Neural cell (in vitro differentiated cells): ENCODE results near the gene TENT5C. TPM values are rescaled to one million over a fixed set of nuclear protein-coding genes. Genes with fewer than 3 reads are reported as not detected.

Experiments
- H2AFZ ChIP-seq: fragments of 200-600, 300-800 bp; sonication (generic), shearing (Covaris generic); 2 replicates; pipeline ENCODE4 v1.6.0; 2014; ENCODE audit warnings: low read depth, mild to moderate bottlenecking, antibody characterized with exemption, low read length, moderate library complexity
- H3F3A ChIP-seq: fragments of 200-600 bp; shearing (Covaris generic); 2 replicates; pipeline ENCODE4 v1.6.1; 2016; ENCODE audit warnings: mild to moderate bottlenecking, moderate library complexity, mixed read lengths, antibody characterized with exemption, low read length; ENCODE audit not compliant: insufficient read depth, poor library complexity, severe bottlenecking
- H3K27ac ChIP-seq: fragments of 200-600, 300-800 bp; sonication (generic), shearing (Covaris generic); 2 replicates; pipeline ENCODE4 v1.5.1; 2014; ENCODE audit warnings: mild to moderate bottlenecking, low read length, moderate library complexity
- H3K27me3 ChIP-seq: fragments of 300-800, 200-600 bp; sonication (generic), shearing (Covaris generic); 2 replicates; pipeline ENCODE4 v1.6.0; 2014; ENCODE audit warnings: mild to moderate bottlenecking, low read depth, low read length, moderate library complexity; ENCODE audit not compliant: insufficient read depth
- H3K36me3 ChIP-seq: fragments of 300-800, 200-600 bp; sonication (generic), shearing (Covaris generic); 2 replicates; pipeline ENCODE4 v1.5.1; 2014; ENCODE audit warnings: mild to moderate bottlenecking, antibody characterized with exemption, low read length, moderate library complexity; ENCODE audit not compliant: insufficient read depth
- H3K4me2 ChIP-seq: fragments of 300-800, 200-600 bp; sonication (generic), shearing (Covaris generic); 2 replicates; pipeline ENCODE4 v1.6.0; 2014; ENCODE audit warnings: mild to moderate bottlenecking, low read length
- H3K4me3 ChIP-seq: fragments of 300-800, 200-600 bp; sonication (generic), shearing (Covaris generic); 2 replicates; pipeline ENCODE4 v1.5.1; 2014; ENCODE audit warnings: mild to moderate bottlenecking, low read length, moderate library complexity
- H3K79me2 ChIP-seq: fragments of 200-600 bp; shearing (Covaris generic); replicated peaks from 2 replicates; pipeline ENCODE4 v1.6.0; 2014; ENCODE audit warnings: mild to moderate bottlenecking, low read length, moderate library complexity; ENCODE audit not compliant: insufficient read depth
- H3K9ac ChIP-seq: fragments of 300-800, 200-600 bp; sonication (generic), shearing (Covaris generic); 2 replicates; pipeline ENCODE4 v1.6.1; 2016; ENCODE audit warnings: mild to moderate bottlenecking, low read length, mixed read lengths
- H3K9me2 ChIP-seq: fragments of 200-600 bp; shearing (Covaris generic); 2 replicates; pipeline ENCODE4 v1.6.1; 2016; ENCODE audit warnings: mild to moderate bottlenecking, low read length, mixed read lengths; ENCODE audit not compliant: insufficient read depth
- H3K9me3 ChIP-seq: fragments of 200-600, 300-800 bp; sonication (generic), shearing (Covaris generic); 2 replicates; pipeline ENCODE4 v1.6.1; 2016; ENCODE audit warnings: mild to moderate bottlenecking, mixed run types, low read length, moderate library complexity, mixed read lengths
- H4K20me1 ChIP-seq: fragments of 200-600 bp; shearing (Covaris generic); 2 replicates; pipeline ENCODE4 v1.6.1; 2016; ENCODE audit warnings: mild to moderate bottlenecking, mixed run types; ENCODE audit not compliant: insufficient read depth
- EP300 ChIP-seq: fragments of 450-650 bp; conservative IDR thresholded peaks from 2 replicates; pipeline ENCODE4 v1.6.1; 2014; ENCODE audit warnings: antibody characterized with exemption, mild to moderate bottlenecking, moderate library complexity; ENCODE audit not compliant: poor library complexity, severe bottlenecking
- EZH2 ChIP-seq: fragments of 200-600, 300-800 bp; shearing (Covaris generic), sonication (generic); IDR thresholded peaks from 2 replicates; pipeline ENCODE4 v1.6.1; 2014; ENCODE audit warnings: antibody characterized with exemption, low read length, borderline replicate concordance, mild to moderate bottlenecking; ENCODE audit not compliant: insufficient read depth, poor library complexity, severe bottlenecking
- MXI1 ChIP-seq: fragments of 450-650 bp; conservative IDR thresholded peaks from 2 replicates; pipeline ENCODE4 v1.6.1; 2014; ENCODE audit warnings: antibody characterized with exemption, mild to moderate bottlenecking; ENCODE audit not compliant: poor library complexity, severe bottlenecking
- POLR2AphosphoS5 ChIP-seq: IDR thresholded peaks from 2 replicates; pipeline ENCODE4 v1.6.1; 2012
- RAD21 ChIP-seq: fragments of 450-650 bp; conservative IDR thresholded peaks from 2 replicates; pipeline ENCODE4 v1.6.1; 2014; ENCODE audit warnings: antibody characterized with exemption, mild to moderate bottlenecking, moderate library complexity
- SMC3 ChIP-seq: fragments of 450-650 bp; conservative IDR thresholded peaks from 2 replicates; pipeline ENCODE4 v1.6.1; 2014; ENCODE audit warnings: antibody characterized with exemption, mild to moderate bottlenecking, moderate library complexity; ENCODE audit not compliant: poor library complexity
- TAF1 ChIP-seq: IDR thresholded peaks from 2 replicates; pipeline ENCODE4 v1.6.1; 2012; ENCODE audit warnings: low read depth
- polyA plus RNA-seq: library from polyadenylated mRNA; depleted of rRNA; stranded (reverse); fragments of >200 nt; gene quantifications from 2 replicates; pipeline ENCODE4 v1.2.3, GENCODE V29; 2014
- TF ChIP-seq, protein P1 (sequence below): IDR thresholded peaks from 2 replicates; pipeline ENCODE4 v1.6.1; 2012; ENCODE audit warnings: borderline replicate concordance
- TF ChIP-seq, protein P2 (sequence below): fragments of 450-650 bp; IDR thresholded peaks from 2 replicates; pipeline ENCODE4 v1.5.1; 2014; ENCODE audit warnings: antibody characterized with exemption, mild to moderate bottlenecking, moderate library complexity; ENCODE audit not compliant: poor library complexity, severe bottlenecking

Gene TENT5C
- polyA plus RNA-seq, 1 donor from 2014 or later: 0.05 TPM

DNA sequence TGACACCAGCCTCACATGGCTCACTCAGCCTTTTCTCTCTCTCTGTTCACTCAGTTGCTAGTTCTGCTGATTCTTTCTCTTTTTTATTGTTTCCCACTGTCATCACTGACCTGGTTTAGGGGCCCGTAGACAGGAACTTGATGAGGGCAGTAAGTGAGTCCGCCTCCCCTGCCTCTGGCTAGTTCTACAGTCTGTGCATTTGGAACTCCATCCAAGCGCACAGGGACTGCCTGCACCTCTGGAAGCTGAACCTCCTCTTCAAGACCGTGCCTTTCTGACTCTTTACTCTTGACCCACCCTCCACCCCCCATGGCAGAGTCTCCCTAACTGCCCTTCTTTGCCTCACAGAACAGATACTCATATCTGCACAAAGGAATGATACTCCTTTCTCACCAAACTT is 4.2 kb downstream of the TENT5C start:
- Histone ChIP-seq H3K4me2 (no peak overlapping the region), H3K27me3 (peaks cover 34% of the 10 kb centered on the region), H2AFZ (no peak overlapping the region), H3K9me2 (no peaks in the 10 kb centered on the region), H3F3A (no peaks in the 10 kb centered on the region), H3K79me2 (no peaks in the 10 kb centered on the region), H3K9ac (no peak overlapping the region), H3K4me3 (no peak overlapping the region), H3K36me3 (no peaks in the 10 kb centered on the region), H4K20me1 (no peaks in the 10 kb centered on the region), H3K27ac (no peak overlapping the region), H3K9me3 (no peaks in the 10 kb centered on the region)
- no peak for TF ChIP-seq SMC3
- no peak for TF ChIP-seq RAD21
- TF ChIP-seq, protein P1, sequence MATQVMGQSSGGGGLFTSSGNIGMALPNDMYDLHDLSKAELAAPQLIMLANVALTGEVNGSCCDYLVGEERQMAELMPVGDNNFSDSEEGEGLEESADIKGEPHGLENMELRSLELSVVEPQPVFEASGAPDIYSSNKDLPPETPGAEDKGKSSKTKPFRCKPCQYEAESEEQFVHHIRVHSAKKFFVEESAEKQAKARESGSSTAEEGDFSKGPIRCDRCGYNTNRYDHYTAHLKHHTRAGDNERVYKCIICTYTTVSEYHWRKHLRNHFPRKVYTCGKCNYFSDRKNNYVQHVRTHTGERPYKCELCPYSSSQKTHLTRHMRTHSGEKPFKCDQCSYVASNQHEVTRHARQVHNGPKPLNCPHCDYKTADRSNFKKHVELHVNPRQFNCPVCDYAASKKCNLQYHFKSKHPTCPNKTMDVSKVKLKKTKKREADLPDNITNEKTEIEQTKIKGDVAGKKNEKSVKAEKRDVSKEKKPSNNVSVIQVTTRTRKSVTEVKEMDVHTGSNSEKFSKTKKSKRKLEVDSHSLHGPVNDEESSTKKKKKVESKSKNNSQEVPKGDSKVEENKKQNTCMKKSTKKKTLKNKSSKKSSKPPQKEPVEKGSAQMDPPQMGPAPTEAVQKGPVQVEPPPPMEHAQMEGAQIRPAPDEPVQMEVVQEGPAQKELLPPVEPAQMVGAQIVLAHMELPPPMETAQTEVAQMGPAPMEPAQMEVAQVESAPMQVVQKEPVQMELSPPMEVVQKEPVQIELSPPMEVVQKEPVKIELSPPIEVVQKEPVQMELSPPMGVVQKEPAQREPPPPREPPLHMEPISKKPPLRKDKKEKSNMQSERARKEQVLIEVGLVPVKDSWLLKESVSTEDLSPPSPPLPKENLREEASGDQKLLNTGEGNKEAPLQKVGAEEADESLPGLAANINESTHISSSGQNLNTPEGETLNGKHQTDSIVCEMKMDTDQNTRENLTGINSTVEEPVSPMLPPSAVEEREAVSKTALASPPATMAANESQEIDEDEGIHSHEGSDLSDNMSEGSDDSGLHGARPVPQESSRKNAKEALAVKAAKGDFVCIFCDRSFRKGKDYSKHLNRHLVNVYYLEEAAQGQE: no peak
- TF ChIP-seq TAF1: no peak
- no peak for TF ChIP-seq POLR2AphosphoS5
- TF ChIP-seq EZH2: no peak
- TF ChIP-seq, protein P2, sequence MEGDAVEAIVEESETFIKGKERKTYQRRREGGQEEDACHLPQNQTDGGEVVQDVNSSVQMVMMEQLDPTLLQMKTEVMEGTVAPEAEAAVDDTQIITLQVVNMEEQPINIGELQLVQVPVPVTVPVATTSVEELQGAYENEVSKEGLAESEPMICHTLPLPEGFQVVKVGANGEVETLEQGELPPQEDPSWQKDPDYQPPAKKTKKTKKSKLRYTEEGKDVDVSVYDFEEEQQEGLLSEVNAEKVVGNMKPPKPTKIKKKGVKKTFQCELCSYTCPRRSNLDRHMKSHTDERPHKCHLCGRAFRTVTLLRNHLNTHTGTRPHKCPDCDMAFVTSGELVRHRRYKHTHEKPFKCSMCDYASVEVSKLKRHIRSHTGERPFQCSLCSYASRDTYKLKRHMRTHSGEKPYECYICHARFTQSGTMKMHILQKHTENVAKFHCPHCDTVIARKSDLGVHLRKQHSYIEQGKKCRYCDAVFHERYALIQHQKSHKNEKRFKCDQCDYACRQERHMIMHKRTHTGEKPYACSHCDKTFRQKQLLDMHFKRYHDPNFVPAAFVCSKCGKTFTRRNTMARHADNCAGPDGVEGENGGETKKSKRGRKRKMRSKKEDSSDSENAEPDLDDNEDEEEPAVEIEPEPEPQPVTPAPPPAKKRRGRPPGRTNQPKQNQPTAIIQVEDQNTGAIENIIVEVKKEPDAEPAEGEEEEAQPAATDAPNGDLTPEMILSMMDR: no peak
- TF ChIP-seq MXI1: no peak
- TF ChIP-seq EP300: no peak

DNA sequence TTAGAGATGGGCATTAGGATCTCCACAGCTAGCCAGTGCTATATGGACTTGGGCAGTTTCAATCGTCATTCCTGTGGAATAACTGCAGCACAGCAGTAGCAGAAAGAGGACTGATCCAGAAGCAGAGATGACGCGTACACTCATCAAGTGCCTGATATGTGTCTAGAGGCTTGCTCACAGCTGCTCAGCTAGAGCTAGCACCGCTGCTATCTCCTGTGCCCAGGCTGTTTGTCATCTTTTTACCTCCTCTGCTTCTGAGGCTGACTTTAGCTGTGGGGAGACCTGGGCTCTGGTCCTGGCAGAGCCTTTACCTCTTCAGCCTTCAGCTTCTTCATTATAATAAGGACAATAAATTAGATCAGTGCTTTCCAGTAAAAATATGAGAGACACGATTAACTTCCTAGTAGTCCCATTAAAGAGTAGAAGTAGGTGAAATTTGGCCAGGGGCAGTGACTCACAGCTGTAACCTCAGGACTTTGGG is 5.3 kb downstream of the TENT5C start:
- no peak overlapping the region for H3K27ac ChIP-seq
- H3K4me2 ChIP-seq: no peak overlapping the region
- H2AFZ ChIP-seq: no peak overlapping the region
- no peaks in the 10 kb centered on the region for H3K9me3 ChIP-seq
- no peaks in the 10 kb centered on the region for H3K79me2 ChIP-seq
- no peaks in the 10 kb centered on the region for H3K9me2 ChIP-seq
- H3K27me3 ChIP-seq: peaks cover 26% of the 10 kb centered on the region
- TF ChIP-seq SMC3 (no peak), MXI1 (no peak), EZH2 (no peak), RAD21 (no peak), POLR2AphosphoS5 (no peak), TAF1 (no peak), EP300 (no peak)
- TF ChIP-seq, protein P2: no peak
- TF ChIP-seq, protein P1: no peak
- no peaks in the 10 kb centered on the region for H4K20me1 ChIP-seq
- no peaks in the 10 kb centered on the region for H3F3A ChIP-seq
- H3K9ac ChIP-seq: no peak overlapping the region
- H3K4me3 ChIP-seq: no peak overlapping the region
- H3K36me3 ChIP-seq: no peaks in the 10 kb centered on the region
